HG02678 (cell line): ENCODE measurements around the gene TSC2.
"Not testable (repeated sequence)": the region's sequence is repeated elsewhere in the genome, so short reads cannot be mapped to it uniquely, and the experiment has no call there.

Experiments
- ATAC-seq: cut with Tn5 transposase; IDR thresholded peaks from one replicate; pipeline ENCODE4 v1.9.1; 2021; ENCODE audit warnings: mild to moderate bottlenecking, moderate library complexity; ENCODE audit not compliant: unreplicated experiment

The TSC2 gene

DNA sequence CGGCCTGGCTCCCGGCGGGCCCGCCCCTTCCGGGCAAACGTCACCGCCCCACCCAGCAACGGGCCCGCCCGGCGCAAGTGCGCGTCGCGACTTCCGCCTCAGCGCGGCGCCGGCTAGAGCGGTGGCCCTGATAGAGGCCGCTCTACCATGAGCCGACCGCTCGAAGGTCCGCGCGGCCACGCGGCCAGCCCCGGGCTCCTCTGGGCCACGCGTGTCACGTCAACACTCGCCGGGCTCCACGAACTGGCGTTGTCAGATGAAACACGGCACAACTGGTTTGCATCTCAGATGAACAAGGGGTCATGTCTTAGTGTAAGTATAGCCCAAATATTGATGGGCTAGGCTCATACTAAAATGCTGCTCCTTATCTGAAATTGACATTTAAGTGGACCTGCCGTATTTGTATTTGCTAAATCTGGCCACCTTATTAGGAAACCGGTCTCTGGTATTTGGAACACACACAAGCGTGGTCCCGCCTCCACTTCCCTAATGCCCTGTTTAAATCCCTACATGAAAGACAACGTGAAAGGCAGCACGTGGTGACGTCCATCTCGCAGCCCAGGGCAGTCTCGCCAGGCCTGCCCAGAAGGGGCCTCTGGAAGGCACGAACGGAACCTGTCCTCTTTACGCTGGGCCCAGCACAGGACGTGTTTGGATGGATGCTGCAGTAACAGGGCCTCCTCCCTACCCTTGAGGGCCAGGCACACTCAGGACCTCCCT is 37.8 kb upstream of the TSC2 start, which contains the start of gene ZNF598:
Gene ZNF598 (minus strand): TSS at position 31 of the 720 bp plus-strand sequence.
- ATAC-seq = peak; percentile 88

DNA sequence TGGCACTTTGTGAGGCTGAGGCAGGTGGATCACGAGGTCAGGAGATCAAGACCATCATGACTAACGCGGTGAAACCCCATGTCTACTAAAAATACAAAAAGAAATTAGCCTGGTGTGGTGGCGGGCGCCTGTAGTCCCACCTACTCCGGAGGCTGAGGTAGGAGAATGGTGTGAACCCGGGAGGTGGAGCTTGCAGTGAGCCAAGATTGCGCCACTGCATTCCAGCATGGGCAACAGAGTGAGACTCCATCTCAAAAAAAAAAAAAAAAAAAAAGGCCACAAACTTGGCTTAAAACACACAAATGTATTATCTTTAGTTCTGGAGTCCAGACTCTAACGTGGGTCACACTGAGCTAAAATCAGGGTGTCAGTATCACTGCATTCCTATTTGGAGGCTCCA is 36.1 kb upstream of the TSC2 start:
- ATAC-seq = not testable (repeated sequence)

DNA sequence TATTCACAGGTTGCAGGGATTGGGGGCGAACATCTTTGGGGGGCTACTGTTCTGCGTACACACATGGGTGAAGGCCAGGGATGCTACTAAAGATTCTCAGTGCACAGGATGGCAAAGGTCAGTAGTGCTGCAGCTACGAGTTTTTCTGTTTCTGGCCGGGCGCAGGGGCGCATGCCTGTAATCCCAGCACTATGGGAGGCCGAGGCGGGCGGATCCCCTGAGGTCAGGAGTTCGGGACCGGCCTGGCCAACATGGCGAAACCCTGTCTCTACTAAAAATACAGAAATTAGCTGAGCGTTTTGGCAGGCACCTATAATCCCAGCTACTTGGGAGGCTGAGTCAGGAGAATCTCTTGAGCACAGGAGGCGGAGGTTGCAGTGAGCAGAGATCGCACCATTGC is 34.3 kb upstream of the TSC2 start:
- ATAC-seq = no peak

DNA sequence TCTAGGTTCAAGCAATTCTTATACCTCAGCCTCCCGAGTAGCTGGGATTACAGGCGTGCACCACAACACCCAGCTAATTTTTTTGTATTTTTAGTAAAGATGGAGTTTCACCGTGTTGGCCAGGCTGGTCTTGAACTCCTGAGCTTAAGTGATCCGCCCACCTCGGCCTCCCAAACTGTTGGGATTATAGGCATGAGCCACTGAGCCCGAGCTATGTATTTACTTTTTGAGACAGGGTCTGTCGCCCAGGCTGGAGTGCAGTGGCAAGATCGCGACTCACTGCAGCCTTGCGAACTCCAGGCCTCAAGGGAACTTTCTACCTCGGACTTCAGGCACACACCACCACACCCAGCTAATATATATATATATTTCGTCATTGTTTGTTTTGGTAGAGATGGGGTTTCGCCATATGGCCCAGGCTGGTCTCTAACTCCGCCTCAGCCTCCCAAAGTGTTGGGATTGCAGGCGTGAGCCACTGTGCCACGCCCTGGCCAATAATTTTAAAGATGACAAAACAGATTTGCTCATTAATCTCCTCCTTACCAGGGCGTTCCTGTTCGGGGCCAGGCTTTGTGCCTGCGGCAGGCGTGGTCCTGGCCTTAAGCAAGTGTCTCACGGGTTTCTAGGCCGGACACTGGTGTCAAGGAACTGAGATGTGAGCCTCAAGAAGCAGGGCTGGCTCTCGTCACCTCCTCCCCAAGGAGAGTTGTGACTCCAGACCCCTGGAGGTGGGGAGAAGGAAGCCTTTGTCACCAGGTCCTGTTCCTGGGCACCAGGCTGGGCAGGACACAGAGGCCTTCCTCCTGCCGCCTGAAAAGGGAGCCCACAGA is 32.5 kb upstream of the TSC2 start:
- no peak for ATAC-seq

DNA sequence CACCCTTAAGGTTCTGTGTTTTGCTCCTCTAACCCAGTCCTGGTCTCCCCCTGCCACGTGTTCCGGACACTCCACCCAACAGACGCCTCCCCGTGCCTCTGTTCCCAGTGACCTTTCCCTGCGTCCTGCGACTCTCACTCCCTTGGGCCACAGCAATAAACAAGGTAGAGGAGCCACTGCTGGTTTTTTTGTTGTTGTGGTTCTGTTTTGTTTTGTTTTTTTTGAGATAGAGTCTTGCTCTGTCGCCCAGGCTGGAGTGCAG is 31.9 kb upstream of the TSC2 start:
- no peak for ATAC-seq

DNA sequence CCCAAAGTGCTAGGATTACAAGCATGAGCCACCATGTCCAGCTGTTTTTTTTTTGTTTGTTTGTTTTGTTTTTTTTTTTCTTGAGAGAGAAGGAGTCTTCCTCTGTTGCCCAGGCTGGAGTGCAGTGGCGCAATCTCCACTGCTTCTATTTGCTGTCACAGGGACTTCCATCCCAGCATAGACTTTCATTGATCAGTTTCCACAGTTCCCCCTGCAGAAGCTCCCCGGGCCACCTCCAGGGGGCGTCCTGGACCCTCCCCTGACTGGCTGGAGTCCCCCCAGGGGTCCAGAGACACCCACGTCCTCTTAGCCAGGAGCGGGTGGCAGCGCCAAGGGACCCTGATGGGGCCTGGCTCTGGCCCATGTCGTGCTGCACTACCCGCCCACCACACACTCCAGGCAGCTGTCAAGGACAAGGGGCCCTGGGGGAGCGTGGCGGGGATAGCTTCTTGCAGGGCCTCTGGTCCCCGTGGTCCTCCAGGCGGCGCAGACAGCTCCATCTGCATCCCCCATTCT is 31.3 kb upstream of the TSC2 start:
- no peak for ATAC-seq

DNA sequence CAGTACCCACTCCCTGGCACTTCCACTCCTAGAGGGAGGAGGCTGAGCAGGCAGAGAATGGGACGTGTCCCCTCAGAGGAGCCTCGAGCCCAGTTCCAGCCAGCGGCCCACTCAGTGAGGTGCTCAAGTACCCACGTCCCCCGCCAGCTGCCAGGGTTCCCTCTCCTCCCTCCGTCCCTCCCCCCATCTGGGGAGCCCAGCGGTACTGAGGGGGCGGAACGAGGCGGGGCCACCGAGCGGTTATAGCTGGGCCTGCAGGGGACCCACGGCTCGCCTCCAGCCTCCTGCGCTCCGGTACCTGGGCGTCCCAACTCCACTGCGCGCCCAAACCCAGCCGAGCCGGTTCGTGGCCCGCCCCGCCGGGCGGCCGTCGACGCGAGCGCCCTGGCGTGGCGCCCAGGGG is 28.3 kb upstream of the TSC2 start, which contains the start of gene NPW:
Gene NPW (plus strand): TSS at position 268 of the 403 bp plus-strand sequence.
- no peak for ATAC-seq

DNA sequence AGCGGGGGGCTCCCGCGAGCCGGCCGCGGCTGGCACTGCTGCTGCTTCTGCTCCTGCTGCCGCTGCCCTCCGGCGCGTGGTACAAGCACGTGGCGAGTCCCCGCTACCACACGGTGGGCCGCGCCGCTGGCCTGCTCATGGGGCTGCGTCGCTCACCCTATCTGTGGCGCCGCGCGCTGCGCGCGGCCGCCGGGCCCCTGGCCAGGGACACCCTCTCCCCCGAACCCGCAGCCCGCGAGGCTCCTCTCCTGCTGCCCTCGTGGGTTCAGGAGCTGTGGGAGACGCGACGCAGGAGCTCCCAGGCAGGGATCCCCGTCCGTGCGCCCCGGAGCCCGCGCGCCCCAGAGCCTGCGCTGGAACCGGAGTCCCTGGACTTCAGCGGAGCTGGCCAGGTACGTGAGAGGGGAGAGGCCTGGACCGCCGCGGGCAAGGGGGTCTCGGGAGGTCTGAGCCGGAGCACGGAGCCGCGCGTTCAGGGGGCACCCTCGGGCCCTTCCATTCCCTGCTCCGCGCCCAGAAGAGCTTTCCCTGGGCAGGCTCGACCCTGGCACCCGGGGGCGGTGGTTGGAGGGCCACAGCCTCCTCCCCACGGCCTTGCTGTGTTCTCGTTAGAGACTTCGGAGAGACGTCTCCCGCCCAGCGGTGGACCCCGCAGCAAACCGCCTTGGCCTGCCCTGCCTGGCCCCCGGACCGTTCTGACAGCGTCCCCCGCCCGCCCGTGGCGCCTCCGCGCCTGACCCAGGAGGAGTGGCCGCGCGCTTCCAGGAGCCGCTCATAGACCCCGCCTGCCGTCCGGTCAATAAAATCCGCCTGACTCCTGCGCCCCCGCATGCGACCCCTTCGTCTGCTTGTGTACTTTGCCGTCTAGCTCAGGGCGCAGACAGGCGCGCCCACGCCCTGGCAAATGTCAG is 27.6 kb upstream of the TSC2 start:
- ATAC-seq = no peak

DNA sequence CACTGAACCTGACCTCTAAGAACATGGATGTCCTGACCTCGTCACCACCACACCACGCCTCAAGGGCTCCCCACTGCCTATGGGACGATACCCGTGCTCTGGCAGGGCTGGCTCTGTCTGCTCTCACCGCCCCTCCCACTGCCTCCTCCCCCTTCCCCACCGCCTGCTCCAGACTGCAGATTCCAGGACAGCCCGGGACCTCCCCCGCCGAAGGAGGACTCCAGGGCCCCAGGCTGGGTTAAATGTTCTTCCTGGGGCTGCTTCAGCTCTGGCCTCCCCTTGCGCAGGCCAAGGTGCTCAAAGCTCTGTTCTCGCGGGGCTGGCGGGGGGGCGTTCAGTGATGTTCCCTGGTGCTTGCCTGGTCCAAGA is 25.1 kb upstream of the TSC2 start:
- ATAC-seq = no peak

DNA sequence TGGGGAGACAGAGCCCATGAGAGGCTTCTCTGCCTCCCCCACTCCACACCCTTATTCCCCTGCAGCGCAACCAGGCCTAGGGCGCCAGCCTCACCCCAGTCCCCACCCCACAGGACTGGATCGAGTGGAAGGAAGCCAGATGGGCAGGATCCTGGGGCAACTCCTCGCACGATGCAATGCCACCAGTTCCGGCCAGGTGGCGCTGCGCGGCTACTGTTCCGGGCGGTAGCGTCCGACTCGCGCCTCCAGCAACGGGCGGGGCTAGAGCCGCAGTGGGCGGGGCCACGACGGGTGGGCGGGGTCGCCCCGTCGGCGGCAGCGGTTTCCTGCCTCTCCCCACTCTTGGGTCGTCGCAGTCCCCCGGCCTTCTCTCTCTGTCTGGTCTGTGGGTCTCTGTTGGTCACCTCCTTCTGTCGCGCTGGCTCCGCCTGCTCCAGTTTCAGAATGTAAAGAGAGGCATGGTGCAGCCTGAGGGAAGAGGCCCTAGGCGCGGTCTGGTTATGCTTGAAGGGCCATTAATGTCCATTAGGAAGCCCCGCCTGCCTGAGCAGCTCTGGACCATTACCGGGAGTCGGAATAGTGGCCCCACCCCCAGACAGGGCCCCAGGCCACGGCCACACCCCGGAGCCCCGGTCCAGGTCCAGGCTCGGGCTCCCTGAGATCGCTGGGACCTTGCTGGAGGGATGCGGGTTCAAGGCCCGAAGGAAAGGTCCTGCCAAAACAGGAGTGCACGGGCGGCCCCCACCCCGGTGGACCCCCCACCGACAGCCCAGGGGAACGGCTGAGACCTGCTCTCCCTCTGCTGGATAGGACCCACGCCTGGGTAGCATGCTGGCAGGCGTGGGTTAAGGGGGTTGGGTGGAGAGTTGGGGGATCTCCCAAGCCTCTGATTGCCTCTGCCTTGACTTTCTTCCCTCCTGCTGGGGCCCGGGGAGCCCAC is 24.4 kb upstream of the TSC2 start:
- peak; percentile 71 for ATAC-seq

DNA sequence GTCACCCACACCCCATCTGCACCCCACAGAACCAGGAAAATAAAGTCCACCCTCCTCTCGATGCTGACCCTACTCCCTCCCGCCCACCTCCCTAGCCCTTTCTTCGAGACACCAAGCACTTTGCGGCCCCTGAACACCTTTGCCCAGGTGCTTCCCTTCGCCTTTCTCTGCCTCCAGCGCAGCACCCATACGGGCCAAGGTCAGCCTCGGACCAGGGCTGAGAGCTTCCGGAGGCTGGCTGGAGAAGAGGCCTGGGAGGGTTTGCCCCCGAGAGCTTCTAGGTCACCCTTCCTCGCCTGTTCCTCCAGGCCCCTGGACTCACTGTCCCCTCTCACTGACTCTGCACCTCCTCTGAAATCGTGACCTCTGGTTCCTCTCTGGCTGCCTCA is 23.8 kb upstream of the TSC2 start:
- ATAC-seq = no peak

DNA sequence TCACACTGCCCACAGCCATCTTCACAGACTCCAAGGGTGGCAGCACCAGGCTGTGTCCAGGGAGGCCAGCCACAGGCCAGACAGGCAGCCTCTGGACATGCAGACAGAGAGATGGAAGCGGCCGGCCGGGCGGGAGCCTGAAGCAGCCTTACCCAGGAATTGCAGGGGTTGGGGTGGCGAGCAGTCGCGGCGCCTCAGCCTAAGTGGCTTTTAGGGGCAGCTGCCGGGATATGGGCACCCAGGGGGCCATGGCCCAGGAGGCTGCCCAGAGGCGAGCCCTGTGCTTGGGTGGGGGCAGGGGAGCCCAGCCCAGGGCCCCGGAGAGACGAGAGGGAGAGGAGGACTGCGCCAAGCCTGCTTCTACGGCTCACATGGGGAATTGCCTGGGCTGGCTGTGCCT is 22.5 kb upstream of the TSC2 start:
- no peak for ATAC-seq

DNA sequence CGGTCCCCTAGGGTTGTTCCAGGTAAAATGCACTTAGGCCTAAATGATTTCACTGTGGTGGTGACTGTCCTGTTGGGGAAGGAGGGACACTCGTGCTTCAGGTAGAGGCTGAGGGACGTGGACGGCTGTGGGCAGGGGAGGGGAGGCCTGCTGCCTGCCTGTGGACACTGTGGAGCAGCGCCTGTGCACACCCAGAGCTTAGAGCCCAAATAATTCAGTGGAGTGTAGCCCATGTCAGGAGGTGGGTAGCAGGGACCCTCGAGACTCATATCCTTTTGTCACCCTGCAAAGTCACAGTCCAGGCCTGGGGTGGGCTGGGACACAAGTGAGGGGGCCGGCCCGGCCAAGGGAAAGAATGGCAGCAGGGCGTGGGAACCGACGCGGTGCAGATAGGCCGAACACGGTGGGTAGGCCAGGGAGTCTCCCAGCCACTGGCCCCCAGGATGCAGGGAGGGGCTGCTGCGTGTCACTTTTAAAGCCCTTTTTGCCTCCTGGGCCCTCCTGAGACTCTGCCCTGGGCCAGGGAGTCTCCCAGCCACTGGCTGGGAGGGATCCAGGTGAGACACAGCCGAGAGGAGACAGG is 21.8 kb upstream of the TSC2 start:
- ATAC-seq = no peak

DNA sequence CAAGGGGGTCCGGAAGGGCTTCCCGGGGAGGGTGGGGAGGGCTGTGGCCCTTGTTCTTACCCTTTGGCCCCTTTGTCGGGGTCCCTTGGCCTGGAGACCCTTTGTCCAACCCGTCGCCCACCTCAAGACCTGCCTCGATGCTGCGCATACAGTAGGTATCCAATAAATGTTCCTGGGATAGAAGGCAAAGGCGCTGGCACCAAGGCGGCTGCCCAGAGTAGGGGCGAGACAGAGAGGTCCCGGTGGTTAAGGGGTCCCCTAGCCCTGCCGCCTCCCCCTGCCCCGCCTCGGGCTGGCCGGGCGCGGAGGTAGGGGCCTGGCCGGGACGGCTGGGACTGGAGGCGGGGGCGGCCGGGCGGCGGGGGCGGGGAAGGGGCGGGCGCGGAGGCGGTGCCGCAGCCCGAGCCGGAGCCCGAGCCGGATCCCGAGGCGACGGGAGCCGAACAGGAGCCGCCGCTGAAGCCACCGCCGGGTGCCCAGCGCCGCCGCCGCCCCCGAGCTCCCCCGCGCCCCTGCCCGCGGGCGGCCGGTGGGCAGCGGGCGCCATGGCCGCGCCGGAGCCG is 21.2 kb upstream of the TSC2 start, which contains the start of gene NHERF2:
Gene NHERF2 (plus strand): TSS at position 442 of the 563 bp plus-strand sequence. CDS start 104 bp downstream, at position 546.
- no peak for ATAC-seq

DNA sequence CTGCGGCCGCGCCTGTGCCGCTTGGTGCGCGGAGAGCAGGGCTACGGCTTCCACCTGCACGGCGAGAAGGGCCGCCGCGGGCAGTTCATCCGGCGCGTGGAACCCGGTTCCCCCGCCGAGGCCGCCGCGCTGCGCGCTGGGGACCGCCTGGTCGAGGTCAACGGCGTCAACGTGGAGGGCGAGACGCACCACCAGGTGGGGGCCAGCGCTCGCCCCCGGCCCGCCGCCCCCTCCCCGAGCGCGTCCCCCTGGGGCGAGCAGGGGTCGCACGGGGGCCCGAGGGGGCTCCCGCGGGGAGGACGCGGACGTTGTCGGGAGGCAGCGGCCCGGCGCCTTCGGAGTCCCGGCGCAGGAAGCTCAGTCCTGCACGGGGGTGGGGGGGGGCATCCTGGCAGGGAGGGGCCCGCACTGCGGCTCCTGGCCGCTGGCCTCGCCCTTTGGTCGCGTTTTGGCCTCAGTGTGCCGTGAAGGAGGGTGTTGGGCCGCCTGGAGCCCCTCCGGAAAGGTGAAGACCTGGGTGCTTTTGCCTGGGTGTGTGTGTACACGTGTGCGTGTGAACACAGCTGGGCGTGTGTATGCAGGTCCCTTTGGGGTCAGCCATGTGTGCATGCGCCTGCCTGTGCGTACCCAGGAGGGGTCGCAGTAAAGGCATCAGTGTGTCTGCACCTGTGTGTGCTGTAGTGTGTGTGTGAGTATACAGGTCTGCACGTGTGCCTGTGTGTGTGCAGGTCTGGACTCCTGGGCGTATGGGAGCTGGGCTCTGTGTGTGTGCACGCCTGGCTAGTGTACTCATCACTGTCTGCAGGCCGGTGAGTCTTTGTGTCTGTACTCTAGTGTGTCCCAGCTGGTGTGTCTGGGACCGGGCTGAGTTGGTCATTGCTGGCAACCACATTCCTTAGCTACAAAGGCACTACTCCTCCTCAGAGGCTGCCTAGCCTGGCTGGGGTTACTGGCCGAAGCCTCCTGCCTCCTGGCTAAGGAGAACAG is 20.5 kb upstream of the TSC2 start:
- ATAC-seq = no peak

DNA sequence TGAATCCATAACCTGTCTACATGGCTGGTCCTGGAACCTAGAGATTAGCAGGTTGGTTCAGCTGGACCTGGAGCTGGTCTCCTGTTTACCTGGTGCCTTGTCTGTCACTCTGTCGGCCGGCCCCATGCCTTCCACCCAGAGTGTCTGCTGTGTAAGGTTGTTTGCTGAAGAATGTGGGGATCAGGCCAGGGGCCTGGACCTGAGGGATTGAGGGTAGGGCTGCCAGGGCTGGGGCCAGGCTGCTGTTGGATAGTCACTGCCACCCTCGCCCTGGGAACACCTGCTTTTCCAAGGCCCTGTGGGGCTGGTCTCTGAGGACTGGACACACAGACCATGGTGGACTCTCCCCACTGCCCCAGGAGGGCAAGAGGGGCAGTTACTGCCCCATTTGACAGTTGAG is 19.6 kb upstream of the TSC2 start:
- no peak for ATAC-seq

DNA sequence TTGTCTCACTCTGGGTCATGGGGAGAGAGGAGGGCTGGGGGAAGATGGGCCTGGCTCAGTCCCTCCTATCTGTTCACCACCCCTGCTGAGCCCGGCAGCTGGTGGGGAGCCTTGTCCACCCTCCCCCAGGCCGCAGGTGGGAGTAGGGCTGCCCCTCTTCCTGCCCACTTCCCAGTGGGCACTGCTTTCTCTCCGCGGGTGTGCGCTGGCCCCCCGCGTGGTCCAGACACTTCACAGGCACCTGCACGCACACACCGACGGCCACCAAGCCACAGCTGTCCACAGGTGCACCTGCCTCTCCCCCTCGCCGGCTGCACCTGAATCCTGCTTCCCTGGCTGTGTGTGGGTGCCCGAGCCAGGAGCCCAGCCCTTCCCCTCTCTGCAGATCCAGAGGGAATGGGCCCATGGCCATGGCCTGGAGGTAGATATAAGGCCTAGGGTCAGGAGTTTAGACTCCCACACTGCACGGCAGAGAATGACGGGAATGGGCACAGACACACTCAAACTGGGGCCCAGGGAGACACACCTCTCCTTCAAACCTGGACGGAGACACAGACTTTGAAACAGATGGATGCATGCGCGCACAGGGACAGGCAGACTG is 19.1 kb upstream of the TSC2 start:
- ATAC-seq = no peak

DNA sequence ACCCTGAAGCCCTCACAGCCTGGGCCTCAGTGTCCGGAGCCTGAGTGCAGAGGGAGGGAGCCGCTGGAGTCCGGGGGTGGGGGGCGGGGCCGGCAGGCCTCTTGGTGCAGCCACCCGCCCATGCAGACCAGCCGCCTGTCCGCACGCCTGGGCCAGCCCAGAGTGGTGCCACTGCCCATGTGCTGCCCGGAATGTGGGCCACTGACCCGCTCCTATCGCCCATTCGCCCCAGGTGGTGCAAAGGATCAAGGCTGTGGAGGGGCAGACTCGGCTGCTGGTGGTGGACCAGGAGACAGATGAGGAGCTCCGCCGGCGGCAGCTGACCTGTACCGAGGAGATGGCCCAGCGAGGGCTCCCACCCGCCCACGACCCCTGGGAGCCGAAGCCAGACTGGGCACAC is 18.4 kb upstream of the TSC2 start:
- ATAC-seq = no peak
